ENCODE data around the gene KLK4. TPM values are rescaled to one million over a fixed set of nuclear protein-coding genes. Genes with fewer than 3 reads are reported as not detected.

Gene KLK4
- not detected in 2 replicates for total RNA-seq

DNA sequence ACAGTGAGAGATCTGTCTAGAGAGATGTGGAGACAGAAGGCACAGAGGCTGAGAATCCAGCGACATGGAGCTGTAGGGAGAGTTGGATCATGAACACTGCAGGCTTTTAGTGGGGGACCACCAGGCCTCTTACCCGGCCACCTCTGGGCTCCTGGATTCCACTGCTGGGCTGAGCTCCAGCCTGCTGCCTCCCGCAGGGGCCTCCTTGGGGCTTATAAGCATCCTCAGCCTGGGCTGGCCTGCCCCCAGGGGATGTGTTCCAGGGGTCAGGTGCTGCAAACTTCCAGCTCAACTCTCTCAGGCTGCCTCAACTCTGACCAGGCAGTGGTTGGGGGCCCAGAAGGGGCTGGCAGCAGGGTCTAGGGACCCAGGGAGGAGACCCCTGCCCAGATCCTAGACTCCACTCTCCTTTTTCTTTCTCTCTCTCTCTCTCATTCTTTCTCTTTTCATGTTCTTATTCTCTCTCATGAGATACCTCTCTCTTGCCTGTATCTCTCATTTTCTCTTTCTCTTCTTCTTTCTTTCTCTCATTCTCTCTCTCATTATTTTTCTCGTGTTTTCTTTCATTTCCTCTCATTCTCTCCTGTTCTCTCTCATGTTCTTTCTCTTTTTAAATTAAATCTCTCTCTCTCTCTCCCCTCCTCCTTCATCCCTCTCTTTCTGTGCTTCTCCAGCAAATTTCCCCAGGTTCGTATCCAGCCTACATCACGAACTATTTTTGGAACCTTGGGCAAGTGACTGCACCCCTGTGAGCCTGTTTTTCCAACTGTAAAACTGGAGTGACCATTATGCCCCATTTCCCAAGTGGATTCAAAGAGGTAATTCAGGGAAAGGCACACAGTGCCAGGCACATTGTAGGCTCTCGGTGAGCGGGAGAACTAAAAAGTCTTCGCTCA is at the start of gene KLK4:
Gene KLK4, minus strand, starts transcription at position 190 of the 896 bp plus-strand sequence. CDS start 657 bp downstream, outside the sequence.

GRCh38 chr19:50952910-50953309 is 41.7 kb upstream of the KLK4 start, which contains the start of gene KLK5:
KLK5 (minus strand) TSS chr19:50953038; CDS start chr19:50952657, 381 bp downstream.

GRCh38 chr19:50873056-50873455 is 38.1 kb downstream of the KLK4 start, which contains the start of gene KLK2:
KLK2 (plus strand) TSS chr19:50873439; CDS start chr19:50873474, 35 bp downstream.

Other genes with a start within 250 kb of the KLK4 start
- 1.1 and 4.7 TPM in 2 replicates for gene SHANK1, start 191.6 kb downstream of the KLK4 start, total RNA-seq
- 288 and 306 TPM in 2 replicates for gene CLEC11A, start 188.0 kb downstream of the KLK4 start, total RNA-seq
- not detected in 2 replicates for gene GPR32, start 140.9 kb downstream of the KLK4 start, total RNA-seq
- gene ACP4, start 121.0 kb downstream of the KLK4 start, total RNA-seq: not detected in 2 replicates
- gene KLK1, start 87.6 kb downstream of the KLK4 start, total RNA-seq: not detected in 2 replicates
- not detected in 2 replicates for gene KLK15, start 77.8 kb downstream of the KLK4 start, total RNA-seq
- not detected in 2 replicates for gene KLK3, start 56.5 kb downstream of the KLK4 start, total RNA-seq
- not detected in 2 replicates for gene KLK2, start 38.0 kb downstream of the KLK4 start, total RNA-seq
- not detected in 2 replicates for gene KLK5, start 41.6 kb upstream of the KLK4 start, total RNA-seq
- not detected in 2 replicates for gene KLK6, start 58.2 kb upstream of the KLK4 start, total RNA-seq
- not detected in 2 replicates for gene KLK7, start 72.5 kb upstream of the KLK4 start, total RNA-seq
- gene KLK8, start 90.2 kb upstream of the KLK4 start, total RNA-seq: not detected in 2 replicates
- 1.8 TPM in 1 of 2 replicates, not detected in the other for gene KLK10, start 108.3 kb upstream of the KLK4 start, total RNA-seq
- gene KLK11, start 115.2 kb upstream of the KLK4 start, total RNA-seq: not detected in 2 replicates
- not detected in 2 replicates for gene KLK12, start 123.6 kb upstream of the KLK4 start, total RNA-seq
- gene KLK13, start 153.7 kb upstream of the KLK4 start, total RNA-seq: 0.19 TPM in 1 of 2 replicates, not detected in the other
- gene KLK14, start 171.5 kb upstream of the KLK4 start, total RNA-seq: not detected in 2 replicates
- gene CTU1, start 197.0 kb upstream of the KLK4 start, total RNA-seq: 14.0 and 18.0 TPM in 2 replicates
- gene SIGLEC9, start 213.5 kb upstream of the KLK4 start, total RNA-seq: not detected in 2 replicates
- not detected in 2 replicates for gene SIGLEC7, start 230.9 kb upstream of the KLK4 start, total RNA-seq

Data from cardiac ventricle fibroblast (primary cell).